WTC11 (cell line): ENCODE results near the gene APLF. TPM values are rescaled to one million over a fixed set of nuclear protein-coding genes. Genes with fewer than 3 reads are reported as not detected.

Experiments
- ATAC-seq: fragments of 200-7000 bp; cut with Tn5 transposase; 2 replicates; pipeline ENCODE4 v1.10.0; 2021; ENCODE audit warnings: mild to moderate bottlenecking, moderate library complexity
- CTCF ChIA-PET: fragments of 300-600 bp; sonication (Branson Sonifier 250); formaldehyde crosslinking; loops from one replicate; lab custom pipeline; 2021; ENCODE audit warnings: antibody characterized with exemption; lab: Charles Lee
- POLR2A ChIA-PET: fragments of 350-600 bp; sonication (Branson Sonifier 250); formaldehyde crosslinking; loops from one replicate; lab custom pipeline; 2021; ENCODE audit warnings: antibody characterized with exemption; lab: Charles Lee
- DNase-seq: peaks from one replicate; pipeline ENCODE4 v3.0.0; 2021; ENCODE audit warnings: low spot score
- H3K27ac Mint-ChIP-seq: 2 replicates; pipeline ENCODE4 v1.8.0; 2021; ENCODE audit warnings: mixed read lengths
- H3K27me3 Mint-ChIP-seq: 2 replicates; pipeline ENCODE4 v1.8.0; 2021; ENCODE audit warnings: low read depth, mild to moderate bottlenecking, moderate library complexity, mixed read lengths
- H3K36me3 Mint-ChIP-seq: 2 replicates; pipeline ENCODE4 v1.8.0; 2021; ENCODE audit warnings: mixed read lengths
- H3K4me1 Mint-ChIP-seq: 2 replicates; pipeline ENCODE4 v1.8.0; 2022; ENCODE audit warnings: mixed read lengths
- H3K4me3 Mint-ChIP-seq: 2 replicates; pipeline ENCODE4 v1.8.0; 2021; ENCODE audit warnings: mild to moderate bottlenecking, moderate library complexity, mixed read lengths
- H3K9me3 Mint-ChIP-seq: 2 replicates; pipeline ENCODE4 v1.8.0; 2021; ENCODE audit warnings: mixed read lengths
- AFF4 ChIP-seq: sonication (generic); formaldehyde crosslinking; IDR thresholded peaks from 2 replicates; pipeline ENCODE4 v1.8.1; 2023; ENCODE audit warnings: mild to moderate bottlenecking, missing genetic modification reagents, borderline replicate concordance
- ATF1 ChIP-seq: sonication (generic); formaldehyde crosslinking; IDR thresholded peaks from 2 replicates; pipeline ENCODE4 v1.8.1; 2023; ENCODE audit warnings: mild to moderate bottlenecking, moderate library complexity, missing genetic modification reagents
- ATF6 ChIP-seq: sonication (generic); formaldehyde crosslinking; IDR thresholded peaks from 2 replicates; pipeline ENCODE4 v1.8.1; 2023; ENCODE audit warnings: mild to moderate bottlenecking, missing genetic modification reagents
- CREM ChIP-seq: sonication (generic); formaldehyde crosslinking; IDR thresholded peaks from 2 replicates; pipeline ENCODE4 v1.8.1; 2022; ENCODE audit warnings: mild to moderate bottlenecking, missing genetic modification reagents, moderate library complexity
- CTCF ChIP-seq: fragments of 200-600 bp; IDR thresholded peaks from 2 replicates; pipeline ENCODE4 v1.8.0; 2022; ENCODE audit warnings: antibody characterized with exemption
- E2F4 ChIP-seq: sonication (generic); formaldehyde crosslinking; IDR thresholded peaks from 2 replicates; pipeline ENCODE4 v1.8.1; 2022; ENCODE audit warnings: low read depth, mild to moderate bottlenecking, moderate library complexity, missing genetic modification reagents, borderline replicate concordance
- E2F5 ChIP-seq: sonication (generic); formaldehyde crosslinking; IDR thresholded peaks from 2 replicates; pipeline ENCODE4 v1.8.1; 2022; ENCODE audit warnings: mild to moderate bottlenecking, moderate library complexity, missing genetic modification reagents
- JUN ChIP-seq: sonication (generic); formaldehyde crosslinking; IDR thresholded peaks from 2 replicates; pipeline ENCODE4 v1.8.0; 2023; ENCODE audit warnings: mild to moderate bottlenecking, missing genetic modification reagents
- NFATC4 ChIP-seq: fragments of 250-450 bp; sonication (Bioruptor Pico); IDR thresholded peaks from 2 replicates; pipeline ENCODE4 v1.9.0; 2021; ENCODE audit warnings: mild to moderate bottlenecking
- PRDM15 ChIP-seq: sonication (generic); formaldehyde crosslinking; IDR thresholded peaks from 2 replicates; pipeline ENCODE4 v1.8.0; 2022; ENCODE audit warnings: missing genetic modification reagents
- PRRX2 ChIP-seq: fragments of 250-450 bp; sonication (Bioruptor Pico); IDR thresholded peaks from 2 replicates; pipeline ENCODE4 v1.8.0; 2021; ENCODE audit warnings: mild to moderate bottlenecking
- SMAD3 ChIP-seq: sonication (generic); formaldehyde crosslinking; IDR thresholded peaks from 2 replicates; pipeline ENCODE4 v1.8.0; 2022; ENCODE audit warnings: missing genetic modification reagents, mild to moderate bottlenecking, borderline replicate concordance
- TCF7 ChIP-seq: sonication (generic); formaldehyde crosslinking; IDR thresholded peaks from 2 replicates; pipeline ENCODE4 v1.8.0; 2022; ENCODE audit warnings: mild to moderate bottlenecking, low read depth, missing genetic modification reagents, moderate library complexity
- TP53 ChIP-seq: sonication (generic); formaldehyde crosslinking; IDR thresholded peaks from 2 replicates; pipeline ENCODE4 v1.8.1; 2023; ENCODE audit warnings: mild to moderate bottlenecking, missing genetic modification reagents
- ZNF317 ChIP-seq: sonication (generic); formaldehyde crosslinking; IDR thresholded peaks from 2 replicates; pipeline ENCODE4 v1.8.1; 2023; ENCODE audit warnings: low read depth, mild to moderate bottlenecking, moderate library complexity, missing genetic modification reagents, borderline replicate concordance
- ZNF423 ChIP-seq: fragments of 250-450 bp; sonication (Bioruptor Pico); IDR thresholded peaks from 2 replicates; pipeline ENCODE4 v2.1.2; 2022; ENCODE audit warnings: mild to moderate bottlenecking, moderate library complexity
- total RNA-seq: library from RNA; stranded (reverse); gene quantifications from 3 replicates; pipeline ENCODE4 v1.2.3, GENCODE V29; 2021

Gene APLF
- total RNA-seq, 1 experiment from 2014 or later: 2.7 TPM

- 0 out of 2 replicates have a peak, but pooled peaks cover 5% of the 10 kb centered on the region for H3K4me1 Mint-ChIP-seq
- H3K36me3 Mint-ChIP-seq: no peaks in the 10 kb centered on the region
- H3K27me3 Mint-ChIP-seq: no peaks in the 10 kb centered on the region; the same call in 1 of the 2 replicates
- no peak for DNase-seq
- no peaks in the 10 kb centered on the region for H3K9me3 Mint-ChIP-seq
- H3K4me3 Mint-ChIP-seq: no peak overlapping the region
- 0 out of 2 replicates have a peak, but pooled peaks have one; percentile 34 for ATAC-seq
- no peak overlapping the region for H3K27ac Mint-ChIP-seq
- POLR2A ChIA-PET: no interaction called here
- CTCF ChIA-PET: no interaction called here
- no peak for TF ChIP-seq CTCF
- no peak for TF ChIP-seq PRDM15 (CRISPR knock-in tag)
- no peak for TF ChIP-seq AFF4 (CRISPR knock-in tag)
- TF ChIP-seq JUN (CRISPR knock-in tag): no peak
- no peak for TF ChIP-seq TCF7 (CRISPR knock-in tag)
- TF ChIP-seq TP53: no peak
- TF ChIP-seq PRRX2 (CRISPR knock-in tag): no peak
Observed at GRCh38 chr2:68434981-68435380, 32.4 kb upstream of the APLF start.

GRCh38 chr2:68435615-68436014 lies 31.8 kb upstream of the APLF start:
- H3K9me3 Mint-ChIP-seq: no peaks in the 10 kb centered on the region
- ChIA-PET CTCF (no interaction called here), POLR2A (no interaction called here)
- no peaks in the 10 kb centered on the region; the same call in 1 of the 2 replicates for H3K27me3 Mint-ChIP-seq
- 0 out of 2 replicates have a peak, but pooled peaks cover 5% of the 10 kb centered on the region for H3K4me1 Mint-ChIP-seq
- H3K4me3 Mint-ChIP-seq: no peak overlapping the region
- no peaks in the 10 kb centered on the region for H3K36me3 Mint-ChIP-seq
- ATAC-seq: no peak
- no peak for DNase-seq
- TF ChIP-seq SMAD3: no peak
- no peak overlapping the region for H3K27ac Mint-ChIP-seq

GRCh38 chr2:68436270-68436669 lies 31.1 kb upstream of the APLF start:
- ATAC-seq (no peak), DNase-seq (no peak)
- Mint-ChIP-seq H3K27ac (no peak overlapping the region), H3K4me1 (peaks cover 5% of the 10 kb centered on the region), H3K36me3 (no peaks in the 10 kb centered on the region), H3K9me3 (no peaks in the 10 kb centered on the region), H3K27me3 (no peaks in the 10 kb centered on the region; the same call in 1 of the 2 replicates), H3K4me3 (no peak overlapping the region)
- POLR2A ChIA-PET: no interaction called here
- CTCF ChIA-PET: interaction anchor here (0.8 to 1.2 kb wide), 2 partner anchors 27 to 78 kb away, joined by 3 to 5 read pairs; no protein-coding TSS in a partner anchor
- no peak for TF ChIP-seq ATF1 (CRISPR knock-in tag)
- no peak for TF ChIP-seq E2F5 (CRISPR knock-in tag)
- TF ChIP-seq E2F4 (CRISPR knock-in tag): no peak
- no peak for TF ChIP-seq CREM (CRISPR knock-in tag)
- no peak for TF ChIP-seq ZNF423
- no peak for TF ChIP-seq NFATC4 (CRISPR knock-in tag)
- no peak for TF ChIP-seq ATF6 (CRISPR knock-in tag)
- TF ChIP-seq ZNF317 (CRISPR knock-in tag): no peak
